Measurements from ENCODE around the gene SAMD15.

- TF ChIP-seq, protein P1, sequence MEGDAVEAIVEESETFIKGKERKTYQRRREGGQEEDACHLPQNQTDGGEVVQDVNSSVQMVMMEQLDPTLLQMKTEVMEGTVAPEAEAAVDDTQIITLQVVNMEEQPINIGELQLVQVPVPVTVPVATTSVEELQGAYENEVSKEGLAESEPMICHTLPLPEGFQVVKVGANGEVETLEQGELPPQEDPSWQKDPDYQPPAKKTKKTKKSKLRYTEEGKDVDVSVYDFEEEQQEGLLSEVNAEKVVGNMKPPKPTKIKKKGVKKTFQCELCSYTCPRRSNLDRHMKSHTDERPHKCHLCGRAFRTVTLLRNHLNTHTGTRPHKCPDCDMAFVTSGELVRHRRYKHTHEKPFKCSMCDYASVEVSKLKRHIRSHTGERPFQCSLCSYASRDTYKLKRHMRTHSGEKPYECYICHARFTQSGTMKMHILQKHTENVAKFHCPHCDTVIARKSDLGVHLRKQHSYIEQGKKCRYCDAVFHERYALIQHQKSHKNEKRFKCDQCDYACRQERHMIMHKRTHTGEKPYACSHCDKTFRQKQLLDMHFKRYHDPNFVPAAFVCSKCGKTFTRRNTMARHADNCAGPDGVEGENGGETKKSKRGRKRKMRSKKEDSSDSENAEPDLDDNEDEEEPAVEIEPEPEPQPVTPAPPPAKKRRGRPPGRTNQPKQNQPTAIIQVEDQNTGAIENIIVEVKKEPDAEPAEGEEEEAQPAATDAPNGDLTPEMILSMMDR (IDR thresholded peaks at IDR 0.05) = no peak
- TF ChIP-seq ZFX (IDR thresholded peaks at IDR 0.05; ENCODE audit: borderline replicate concordance) = no peak
These were observed 47.3 kb upstream of the SAMD15 start for GRCh38 chr14:77329872-77330271.
